Transverse colon (tissue), 4 donors: ENCODE data around the gene MYCL.

Experiments
- CTCF ChIP-seq, 5 experiments: fragments of 200-600 bp in 3 of 5; fragments of 450-650 bp in 2 of 5; sonication (generic) in 3 of 5; IDR thresholded peaks; 1 replicate in 2 of 5; 2 replicates in 3 of 5; pipeline ENCODE4 v1.5.1; 2016 to 2017; ENCODE audit warnings: antibody characterized with exemption in 5 of 5, inconsistent platforms in 3 of 5, mild to moderate bottlenecking in 2 of 5, moderate library complexity in 1 of 5
- POLR2A ChIP-seq: fragments of 450-650 bp; IDR thresholded peaks from one replicate; pipeline ENCODE4 v1.6.1; 2016; ENCODE audit warnings: antibody characterized with exemption, mild to moderate bottlenecking, moderate library complexity
- POLR2AphosphoS5 ChIP-seq, 3 donors: sonication (generic); formaldehyde crosslinking; IDR thresholded peaks; one replicate each; pipeline ENCODE4 v1.6.1; 2016; ENCODE audit warnings: antibody characterized with exemption in 3 of 3

GRCh38 chr1:39871796-39872195 is 29.9 kb downstream of the MYCL start:
- TF ChIP-seq POLR2AphosphoS5 (IDR thresholded peaks at IDR 0.05) (no peak), CTCF (IDR thresholded peaks at IDR 0.05) (no peak), POLR2A (no peak)
